ENCODE data around the gene TECRL. TPM values are rescaled to one million over a fixed set of nuclear protein-coding genes. Genes with fewer than 3 reads are reported as not detected.

Gene TECRL, protein sequence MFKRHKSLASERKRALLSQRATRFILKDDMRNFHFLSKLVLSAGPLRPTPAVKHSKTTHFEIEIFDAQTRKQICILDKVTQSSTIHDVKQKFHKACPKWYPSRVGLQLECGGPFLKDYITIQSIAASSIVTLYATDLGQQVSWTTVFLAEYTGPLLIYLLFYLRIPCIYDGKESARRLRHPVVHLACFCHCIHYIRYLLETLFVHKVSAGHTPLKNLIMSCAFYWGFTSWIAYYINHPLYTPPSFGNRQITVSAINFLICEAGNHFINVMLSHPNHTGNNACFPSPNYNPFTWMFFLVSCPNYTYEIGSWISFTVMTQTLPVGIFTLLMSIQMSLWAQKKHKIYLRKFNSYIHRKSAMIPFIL
- polyA plus RNA-seq (ENCODE audit: insufficient read length in 4 of 4), result not detected

DNA sequence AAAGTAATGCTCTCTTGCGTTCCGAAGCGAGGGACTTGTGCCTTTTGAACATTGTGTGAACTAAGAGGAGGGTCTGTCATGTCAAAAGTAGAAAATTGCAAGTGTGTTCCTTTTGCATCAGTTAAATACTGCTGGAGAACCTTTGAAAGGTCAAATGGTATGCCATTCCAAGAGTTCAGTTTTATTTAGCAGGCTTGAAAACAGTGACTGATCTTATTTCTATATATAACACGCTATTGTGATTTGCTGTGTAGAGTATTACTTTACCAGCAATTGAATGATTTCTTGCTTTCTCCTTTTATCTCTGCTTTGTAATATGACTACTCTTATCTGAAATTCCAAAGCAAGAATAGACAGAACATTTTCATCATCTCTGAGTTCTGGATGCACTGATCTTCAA is at the start of gene TECRL:
Gene TECRL (minus strand): TSS at position 151 of the 400 bp plus-strand sequence. CDS start 99 bp downstream, at position 52.
- no peak for DNase-seq (ENCODE audit: low read depth in 4 of 4, low spot score in 2 of 4)

DNA sequence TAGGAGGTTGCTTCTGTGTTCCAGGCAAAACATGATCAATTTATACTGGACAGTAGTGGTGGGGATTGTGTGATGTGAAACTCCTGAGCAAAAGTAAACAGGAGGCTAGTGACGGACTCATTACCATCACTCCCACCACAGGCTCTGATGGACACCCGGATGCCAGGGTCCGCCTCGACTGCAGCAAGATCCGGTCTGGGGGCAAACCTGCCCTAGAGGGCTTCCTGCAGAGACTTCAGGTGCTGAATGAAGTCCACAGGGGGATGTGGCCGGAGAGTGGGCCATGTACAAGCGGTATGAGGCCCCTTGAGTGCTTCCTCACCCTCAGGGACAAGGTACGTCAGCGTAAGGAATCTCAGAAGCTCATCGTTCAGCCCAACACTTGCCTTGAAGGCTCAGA is 23.4 kb upstream of the TECRL start:
- DNase-seq (ENCODE audit: low read depth in 4 of 4, low spot score in 2 of 4), result no peak

DNA sequence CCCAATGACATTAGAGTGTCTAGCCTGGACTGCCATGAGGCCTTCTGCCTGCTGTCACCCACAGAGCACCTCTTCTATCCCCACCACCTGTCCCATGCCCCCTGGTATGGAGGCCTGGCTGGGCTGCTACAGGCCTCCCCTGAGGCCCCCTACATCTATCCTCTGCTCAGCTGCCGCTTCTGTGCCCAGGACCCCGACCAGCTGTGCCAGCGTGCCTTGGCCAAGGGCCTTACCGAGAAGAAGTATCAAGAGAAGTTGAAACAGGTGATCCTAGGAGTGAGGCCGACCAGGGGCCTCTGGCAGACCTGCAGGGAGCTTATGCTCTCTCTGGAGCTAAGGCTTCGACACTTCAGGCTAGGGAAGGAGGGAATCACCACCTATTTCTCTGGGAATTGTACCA is 21.7 kb upstream of the TECRL start:
- DNase-seq (ENCODE audit: low read depth in 4 of 4, low spot score in 2 of 4), result no peak

DNA sequence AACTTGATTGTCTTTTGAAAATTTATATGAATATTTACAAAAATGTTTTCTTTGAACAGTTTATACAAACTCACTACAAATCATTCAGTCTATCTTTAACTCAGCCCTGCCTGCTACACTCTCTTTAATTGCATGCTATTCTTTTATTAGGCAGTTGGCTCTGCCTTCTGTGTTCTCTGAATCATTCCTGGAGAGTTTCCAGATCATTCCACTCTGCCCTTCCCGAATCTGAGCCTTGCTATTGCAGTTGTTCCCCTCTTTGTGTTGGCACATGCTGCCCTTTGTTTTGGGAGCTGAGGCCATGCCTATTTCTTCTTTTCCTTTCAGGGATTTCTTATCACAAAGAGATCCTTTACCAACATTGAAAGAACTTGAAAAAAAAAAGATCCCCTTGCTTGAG is 8.7 kb upstream of the TECRL start:
- no peak for DNase-seq (ENCODE audit: low read depth in 4 of 4, low spot score in 2 of 4)

DNA sequence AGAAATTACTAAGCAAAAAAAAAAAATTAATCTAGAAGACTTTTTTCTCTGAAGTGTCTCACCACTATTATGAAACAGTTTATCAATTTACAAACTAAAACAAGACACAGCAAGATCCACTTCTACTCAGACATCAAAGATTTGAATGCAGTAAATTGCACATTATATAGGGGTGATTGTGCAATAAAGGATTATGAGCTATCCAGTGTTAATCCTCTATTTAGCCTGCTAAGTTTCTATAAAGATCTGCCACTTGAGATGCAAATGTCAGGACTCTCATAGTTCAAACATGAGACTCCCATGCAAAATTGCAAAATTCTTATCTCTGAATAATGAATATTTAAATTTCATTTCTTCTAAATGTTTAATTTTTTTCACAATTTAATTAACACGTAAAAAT is 2.2 kb downstream of the TECRL start:
- DNase-seq (ENCODE audit: low read depth in 4 of 4, low spot score in 2 of 4), result no peak

DNA sequence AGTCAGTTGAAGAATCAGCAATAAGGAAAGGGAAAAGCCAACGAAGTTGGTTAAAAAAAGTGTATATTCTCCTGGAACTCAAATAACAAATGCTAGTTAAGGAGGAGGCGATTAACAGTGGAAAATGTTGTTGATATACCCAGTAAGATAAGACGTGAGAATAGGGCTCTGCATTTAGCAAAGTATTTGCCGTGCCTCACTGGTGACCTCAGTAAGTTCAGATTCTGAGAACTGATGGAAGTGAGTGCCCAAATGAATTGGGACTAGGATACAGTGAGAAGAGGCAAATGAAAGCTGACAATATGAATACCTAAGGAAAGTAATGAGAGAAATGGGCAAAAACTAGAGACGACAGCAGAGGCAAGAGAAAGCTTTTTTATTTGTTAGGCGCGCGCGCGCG is 3.5 kb downstream of the TECRL start:
- no peak for DNase-seq (ENCODE audit: low read depth in 4 of 4, low spot score in 2 of 4)

DNA sequence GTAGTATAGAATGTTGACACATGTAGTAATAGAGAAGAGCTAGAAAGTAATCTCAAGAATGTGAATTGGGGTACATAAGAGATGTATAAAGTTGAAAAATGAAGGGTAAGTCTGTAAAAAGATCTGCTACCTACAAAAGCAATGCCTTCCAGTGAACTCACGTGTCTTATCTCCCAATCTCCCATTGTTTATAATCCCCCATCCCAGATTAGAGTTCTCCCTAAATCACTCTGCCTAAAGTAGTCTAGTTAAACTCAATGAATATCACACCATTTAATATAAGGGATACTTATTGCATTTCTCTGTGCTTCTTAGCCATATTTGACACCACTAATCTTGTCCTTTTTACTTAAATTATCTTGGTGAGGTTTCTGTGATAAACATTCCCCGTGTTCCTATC is 6.6 kb downstream of the TECRL start:
- DNase-seq (ENCODE audit: low read depth in 4 of 4, low spot score in 2 of 4), result no peak

DNA sequence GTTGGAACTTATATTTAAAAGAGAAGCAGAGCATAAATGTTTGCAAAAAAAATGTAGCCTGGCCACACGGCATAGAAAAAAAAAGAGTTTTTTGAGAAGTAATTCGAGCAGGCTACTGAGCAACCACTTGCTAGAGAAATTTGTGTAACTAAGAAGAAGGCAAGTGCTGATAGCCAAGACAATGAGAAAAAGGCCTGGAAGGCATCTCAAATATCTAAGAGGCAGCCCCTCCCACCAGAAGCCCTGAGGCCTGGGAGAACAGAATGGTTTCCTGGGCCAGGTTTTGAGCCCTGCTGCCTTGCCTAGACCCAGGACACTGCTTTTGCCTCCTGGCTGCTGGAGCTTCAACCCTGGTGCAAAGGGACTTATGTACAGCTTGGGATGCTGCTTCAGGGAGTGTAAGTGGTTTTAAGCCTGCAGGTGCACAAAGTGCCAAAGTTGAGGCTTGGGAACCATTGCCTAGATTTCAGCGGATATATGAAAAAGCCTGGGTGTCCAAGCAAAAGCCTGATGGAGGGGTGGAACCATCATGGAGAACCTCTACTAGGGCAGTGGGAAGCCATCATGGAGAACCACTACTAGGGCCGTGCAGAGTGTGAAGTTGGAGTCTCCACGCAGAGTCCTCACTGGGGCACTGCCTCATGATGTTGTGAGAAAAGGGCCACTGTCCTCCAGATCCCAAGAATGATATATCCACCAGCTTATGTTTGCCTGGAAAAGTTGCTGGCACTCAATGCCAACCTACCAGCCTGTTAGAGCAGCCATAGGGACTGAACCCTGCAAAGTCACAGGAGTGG is 9.7 kb downstream of the TECRL start:
- no peak for DNase-seq (ENCODE audit: low read depth in 4 of 4, low spot score in 2 of 4)

DNA sequence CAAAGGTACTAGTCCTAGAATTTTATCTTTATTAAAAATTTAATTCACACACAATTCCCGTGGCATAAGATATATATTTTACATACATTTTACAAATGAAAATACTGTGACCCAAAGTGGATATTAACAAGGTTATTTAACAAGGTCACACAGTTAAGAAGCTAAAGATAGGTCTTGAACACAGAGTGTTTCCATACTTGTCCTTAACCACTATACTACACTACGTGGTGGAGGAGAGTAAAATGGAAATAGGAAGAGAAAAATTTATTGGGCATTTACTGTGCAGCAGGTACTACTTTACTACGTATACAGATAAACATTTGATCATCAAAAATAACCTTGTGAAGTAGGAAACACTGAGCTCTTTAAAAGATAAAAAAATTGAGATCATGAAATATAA is 14.8 kb downstream of the TECRL start:
- DNase-seq (ENCODE audit: low read depth in 4 of 4, low spot score in 2 of 4), result no peak

DNA sequence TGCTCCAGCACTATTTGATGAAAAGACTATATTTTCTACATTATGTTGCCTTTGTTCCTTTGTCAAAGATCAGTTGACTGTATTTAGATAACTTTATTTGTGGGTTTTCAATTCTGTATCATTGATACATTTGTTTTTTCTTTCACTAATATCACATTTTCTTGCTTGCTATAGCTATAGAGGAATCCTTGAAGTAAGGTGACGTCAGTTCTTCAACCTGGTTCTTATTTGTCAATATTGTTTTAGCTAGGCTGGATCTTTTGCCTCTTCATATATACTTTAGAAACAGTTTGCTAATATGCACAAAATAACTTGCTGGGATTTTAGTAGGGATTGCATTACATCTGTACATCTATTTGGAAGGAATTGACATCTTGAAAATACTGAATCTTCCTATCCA is 21.0 kb downstream of the TECRL start:
- no peak for DNase-seq (ENCODE audit: low read depth in 4 of 4, low spot score in 2 of 4)

DNA sequence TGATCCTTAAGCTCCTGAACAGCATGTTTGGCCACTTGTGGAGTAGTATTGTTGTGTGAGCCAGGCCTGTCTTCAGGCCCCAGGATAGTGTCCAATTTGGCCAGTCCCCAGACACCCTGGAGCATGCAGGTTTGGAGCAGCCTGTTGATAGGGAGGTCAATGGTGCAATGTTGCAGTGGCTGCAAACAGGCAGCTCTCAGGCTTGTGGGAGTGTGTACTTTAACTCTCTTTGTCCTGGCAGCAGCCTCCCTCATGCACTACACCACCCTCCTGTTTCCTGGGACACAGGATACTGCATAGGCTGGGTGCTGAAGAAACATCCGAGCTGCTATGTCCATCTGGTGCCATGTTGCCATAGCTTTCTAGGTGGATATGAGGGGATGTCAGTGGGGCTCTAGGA is 24.0 kb downstream of the TECRL start:
- DNase-seq (ENCODE audit: low read depth in 4 of 4, low spot score in 2 of 4), result no peak

DNA sequence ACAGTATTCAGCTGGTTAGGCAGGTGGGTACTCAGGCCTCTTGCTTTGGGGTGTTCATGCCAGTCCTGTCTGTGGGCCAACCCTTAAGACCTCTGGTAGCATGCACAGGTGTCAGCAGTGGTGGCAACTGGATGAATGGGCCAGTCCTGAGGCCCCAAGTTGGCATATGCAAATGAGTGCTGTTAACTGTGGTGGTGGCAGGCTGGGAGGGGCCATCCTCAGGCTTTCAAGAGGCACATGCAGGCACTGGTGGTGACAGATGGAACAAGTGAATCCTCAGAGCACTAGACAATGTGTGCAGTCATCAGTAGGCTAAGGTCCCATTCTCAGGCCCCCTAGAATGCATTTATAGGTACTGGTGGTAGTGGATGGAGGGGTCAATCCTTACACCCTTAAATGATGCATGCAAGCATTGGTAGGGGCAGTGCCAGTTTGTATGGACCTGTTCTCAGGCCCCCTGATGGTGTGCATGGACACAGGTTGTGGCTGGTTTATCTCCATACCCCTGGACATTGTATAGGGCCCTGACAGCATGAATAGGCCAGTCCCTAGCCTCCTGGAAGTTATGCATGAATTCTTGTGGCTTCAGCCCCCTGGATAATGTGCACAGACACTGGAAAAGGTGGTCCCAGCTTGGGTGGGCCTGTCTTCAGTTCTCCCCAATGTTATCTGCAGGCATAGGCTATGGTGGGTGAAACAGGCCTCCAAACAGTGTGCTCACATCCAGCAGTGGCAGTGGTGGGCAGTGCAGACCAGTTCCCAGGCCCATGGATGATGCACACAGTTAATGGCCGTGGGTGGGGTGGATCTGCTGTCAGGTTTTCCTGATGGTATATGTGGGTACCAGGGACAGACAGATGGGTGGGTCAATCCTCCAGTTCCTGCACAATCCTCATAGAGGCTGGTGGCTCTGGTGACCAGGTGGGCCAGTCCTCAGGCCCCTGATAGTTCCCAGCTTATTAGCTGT is 24.7 kb downstream of the TECRL start:
- DNase-seq (ENCODE audit: low read depth in 4 of 4, low spot score in 2 of 4), result no peak

DNA sequence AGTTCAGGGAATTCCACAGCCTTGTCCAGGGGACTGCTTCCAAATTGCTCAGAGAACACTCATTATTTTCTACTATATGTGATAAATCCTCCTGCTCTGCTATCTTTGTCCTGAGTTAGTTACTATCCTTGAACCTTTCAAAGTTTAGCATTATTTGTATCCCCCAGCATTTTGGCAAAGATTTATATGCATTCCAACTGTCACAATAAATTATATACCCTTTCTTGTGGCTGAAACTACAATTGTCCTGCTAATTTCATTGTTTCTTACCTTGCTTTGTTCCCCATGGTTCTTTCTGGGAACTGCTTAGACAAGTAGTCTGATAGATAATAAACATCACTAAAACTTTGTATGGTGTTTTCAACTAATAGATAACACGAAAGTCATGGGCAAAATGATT is 40.5 kb downstream of the TECRL start:
- no peak for DNase-seq (ENCODE audit: low read depth in 4 of 4, low spot score in 2 of 4)

DNA sequence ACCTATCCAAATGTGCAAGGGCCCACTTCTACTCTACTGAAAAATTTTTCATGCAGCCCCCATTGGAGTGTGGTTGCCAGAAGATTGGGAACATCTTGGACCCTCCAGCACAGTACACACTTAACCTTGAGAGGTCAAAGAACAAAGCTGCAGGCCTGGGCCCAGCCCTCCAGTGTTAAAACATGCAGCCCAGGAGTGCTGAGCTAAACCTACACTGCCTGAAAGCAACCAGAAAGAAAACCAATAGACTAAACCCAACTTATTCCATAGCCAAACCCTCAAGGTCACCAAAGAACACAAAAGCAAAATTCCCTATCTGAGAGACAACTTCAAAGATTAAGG is 47.9 kb downstream of the TECRL start:
- no peak for DNase-seq (ENCODE audit: low read depth in 4 of 4, low spot score in 2 of 4)

DNA sequence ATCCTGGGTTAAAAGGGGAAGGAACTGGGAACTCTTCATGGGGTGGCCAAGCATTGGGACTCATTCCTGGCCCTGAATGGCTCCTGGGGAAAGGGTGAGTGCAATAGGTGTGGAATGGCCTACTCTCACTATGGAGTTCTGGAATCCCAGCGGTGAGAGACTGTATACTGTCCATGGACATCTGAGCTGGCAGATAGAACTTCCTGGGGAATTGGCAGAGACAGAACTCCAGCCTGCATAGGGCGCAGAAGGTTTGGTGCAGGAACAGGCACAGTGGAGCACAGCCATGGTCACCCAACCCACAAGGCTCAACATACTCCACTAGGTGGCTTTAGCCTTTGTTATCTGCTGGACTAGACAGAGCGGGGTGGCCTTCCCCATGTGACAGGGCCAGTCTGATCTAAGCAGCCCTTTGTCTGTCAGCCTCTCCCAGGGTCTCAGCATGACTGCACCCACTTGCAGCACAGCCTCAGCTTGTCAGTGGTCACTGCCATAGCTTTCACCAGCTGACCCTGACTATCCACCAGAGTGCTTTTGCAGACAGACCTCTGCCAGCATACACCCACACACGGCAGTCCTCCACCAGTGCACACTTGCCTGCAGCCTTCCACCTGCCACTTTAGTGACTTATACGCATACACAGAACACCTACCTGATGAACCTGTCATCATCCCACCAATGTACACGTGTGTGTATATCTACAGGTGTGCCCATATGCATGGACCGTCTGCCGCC is 48.4 kb downstream of the TECRL start:
- no peak for DNase-seq (ENCODE audit: low read depth in 4 of 4, low spot score in 2 of 4)

DNA sequence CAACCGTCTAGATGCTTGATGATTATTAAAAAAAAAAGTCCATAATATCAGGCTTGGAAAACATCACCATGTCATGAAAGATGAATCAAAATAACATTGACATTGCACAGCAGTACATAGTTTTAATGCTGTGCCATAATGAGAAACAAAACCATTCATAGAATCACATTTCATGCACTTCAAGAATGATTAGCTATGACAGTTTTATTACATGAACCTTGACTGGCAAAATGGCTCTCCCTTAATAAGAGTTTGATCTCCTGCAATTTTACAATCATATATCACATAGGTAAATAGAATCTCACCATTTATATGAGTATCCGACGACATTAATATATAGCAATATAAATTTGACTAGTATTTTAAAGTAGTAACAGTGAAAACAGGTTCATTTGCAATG is 49.8 kb downstream of the TECRL start:
- no peak for DNase-seq (ENCODE audit: low read depth in 4 of 4, low spot score in 2 of 4)

DNA sequence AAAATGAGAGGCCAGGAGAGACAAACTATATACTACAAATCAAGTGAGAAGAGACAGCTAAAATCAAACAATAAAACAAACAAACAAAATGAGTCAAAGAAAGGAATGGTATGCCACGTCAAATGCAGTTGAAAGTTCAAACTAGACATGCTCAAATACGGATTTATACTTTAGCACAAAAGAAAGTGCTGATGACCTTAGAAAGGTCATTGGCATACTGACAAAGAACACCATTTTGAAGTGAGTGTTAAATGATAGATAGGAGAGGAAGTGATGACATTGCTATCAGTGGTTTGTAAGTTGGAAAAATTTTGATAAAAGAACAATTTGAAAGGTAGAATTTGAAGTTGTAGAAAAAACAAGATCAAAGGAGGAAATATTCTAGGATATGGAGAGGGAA is 55.3 kb downstream of the TECRL start:
- no peak for DNase-seq (ENCODE audit: low read depth in 4 of 4, low spot score in 2 of 4)

DNA sequence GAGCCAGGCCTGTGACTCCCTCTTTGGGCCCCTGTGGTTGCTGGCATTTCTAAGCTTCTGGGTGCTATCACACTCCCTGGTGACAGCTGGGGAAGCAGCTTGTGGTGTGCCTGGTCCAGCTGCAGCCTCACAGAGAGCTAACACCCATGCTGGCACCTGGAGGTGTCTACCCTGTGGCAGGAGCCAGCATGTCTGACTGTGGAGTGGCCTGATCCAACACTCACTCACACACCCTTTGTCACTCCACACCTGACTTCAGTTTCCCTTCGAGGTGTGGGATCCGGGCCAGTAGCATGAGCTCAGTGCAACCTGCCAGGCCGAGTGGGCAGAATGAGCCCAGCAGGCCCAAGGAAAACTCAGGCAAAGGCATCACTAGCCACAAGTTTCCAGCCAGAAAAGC is 67.5 kb downstream of the TECRL start:
- no peak for DNase-seq (ENCODE audit: low read depth in 4 of 4, low spot score in 2 of 4)

DNA sequence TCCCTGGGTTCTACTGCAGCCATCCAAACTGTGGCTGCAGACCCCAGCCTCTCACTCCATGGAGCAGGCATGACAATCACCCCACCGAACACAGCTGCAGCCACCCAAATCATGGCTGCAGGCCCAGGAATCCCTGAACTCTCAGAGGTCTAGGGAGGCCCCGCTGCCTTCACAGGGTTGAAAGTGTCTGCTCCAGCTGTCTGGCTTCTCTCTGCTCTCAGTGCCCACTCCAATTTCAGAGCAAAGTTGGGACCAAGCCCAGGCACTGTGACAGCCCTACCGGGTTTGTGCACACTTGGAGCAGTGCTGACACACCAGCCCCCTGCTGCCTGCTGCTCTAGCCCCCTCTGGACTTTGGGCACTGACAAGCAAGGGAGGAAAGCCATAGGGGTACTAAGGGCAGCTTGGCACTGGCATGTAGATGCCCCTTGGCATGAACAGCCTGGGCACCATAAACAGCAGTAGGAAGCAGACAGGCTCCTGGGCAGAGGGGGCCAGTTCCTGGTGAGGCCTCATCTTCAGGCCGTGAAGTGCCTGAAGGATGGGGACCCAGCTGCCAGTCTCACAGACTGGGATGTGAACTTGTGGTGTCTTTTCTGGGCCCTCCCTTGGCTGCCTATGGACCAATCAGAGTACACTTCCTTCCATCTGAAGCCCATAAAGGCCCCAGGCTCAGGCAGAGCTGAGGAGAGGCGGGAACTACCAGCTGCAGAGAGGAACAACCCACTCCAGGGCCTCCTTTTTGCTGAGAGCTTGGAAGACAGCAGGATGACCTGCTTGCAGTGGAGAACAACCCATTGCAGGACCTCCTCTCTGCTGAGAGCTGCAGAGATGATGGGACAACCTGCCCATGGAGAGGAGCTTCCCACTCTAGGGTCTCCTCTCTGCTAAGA is 68.8 kb downstream of the TECRL start:
- no peak for DNase-seq (ENCODE audit: low read depth in 4 of 4, low spot score in 2 of 4)

Data from left renal cortex interstitium (tissue), 4 donors.